Measurements from ENCODE around the gene TMEM91. TPM values are rescaled to one million over a fixed set of nuclear protein-coding genes. Genes with fewer than 3 reads are reported as not detected.

TMEM91 gene
- total RNA-seq, 5 donors from 2014 or later (not counting 1 experiment from before 2014, with no cell fraction given), result 9.9 to 14.7 (median 13.2) TPM

DNA sequence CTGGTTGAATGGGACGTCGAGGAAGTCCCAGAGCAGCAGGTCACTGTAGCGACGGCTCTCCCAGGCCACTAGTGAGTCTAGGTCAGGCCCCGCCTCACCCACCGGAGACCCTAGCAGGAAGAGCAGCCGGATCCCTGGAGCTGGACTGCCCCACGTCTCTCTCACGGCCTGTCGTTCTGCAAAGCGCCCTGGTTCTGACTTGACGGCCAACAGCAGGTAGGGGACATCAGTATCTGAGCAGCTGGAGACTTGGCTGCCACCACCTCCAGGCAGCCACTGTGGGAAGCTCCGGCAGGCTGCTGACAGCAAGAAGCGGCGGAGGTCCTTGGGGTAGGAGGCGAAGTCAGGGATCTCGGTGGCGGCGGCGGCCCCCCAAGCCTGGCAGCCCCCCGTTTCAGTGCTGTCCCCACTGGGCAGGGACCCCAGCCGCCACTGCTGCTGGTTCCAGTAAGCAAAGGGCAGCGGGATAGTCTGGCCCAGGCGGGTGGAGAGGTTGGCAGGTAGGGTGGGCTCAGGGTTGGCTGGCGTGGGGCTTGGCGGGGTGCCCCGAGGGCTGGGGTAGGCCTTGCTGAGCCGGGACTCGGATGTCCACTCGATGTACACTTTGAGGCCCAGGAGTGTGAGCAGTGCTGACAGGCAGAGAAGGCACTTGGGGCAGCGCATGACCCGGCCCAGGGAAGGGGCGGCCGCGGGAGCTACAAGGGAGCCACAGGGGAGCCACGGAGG lies 49.9 kb downstream of the TMEM91 start:
- ChIA-PET CTCF (interaction anchor here in 1 of 2 donors (1.3 kb wide), 1 partner anchor 63 kb away, joined by 7 read pairs; no protein-coding TSS in a partner anchor), POLR2A (no interaction called here)
- peak overlapping the region in 2 of 3 donors; percentile 64 to 96 for H3K4me3 Mint-ChIP-seq
- Histone ChIP-seq H3K4me3 (ENCODE audit: control insufficient read depth in 1 of 2, extremely low read depth in 1 of 2, low read length in 1 of 2) (no peak overlapping the region), H3K27me3 (replicated peaks in 1 of 2; ENCODE audit: control insufficient read depth in 2 of 2, extremely low read depth in 1 of 2, insufficient read depth in 2 of 2, low read length in 1 of 2) (no peaks in the 10 kb centered on the region), H3K36me3 (ENCODE audit: control insufficient read depth in 2 of 2, extremely low read depth in 1 of 2, insufficient read depth in 1 of 2, low read length in 1 of 2) (peaks cover 25 to 36% of the 10 kb centered on the region in 2 donors), H3K4me1 (ENCODE audit: control insufficient read depth in 1 of 2, extremely low read depth in 1 of 2, insufficient read depth in 2 of 2, low read length in 2 of 2) (peaks cover 6 to 40% of the 10 kb centered on the region in 2 experiments), H3K9me3 (no peaks in the 10 kb centered on the region), H3K27ac (ENCODE audit: low read length) (no peak overlapping the region)
- no peaks in the 10 kb centered on the region for H3K27me3 Mint-ChIP-seq
- peak overlapping the region; percentile 55 to 95 for H3K27ac Mint-ChIP-seq
- 94% methylated on average over 33 of the region's 36 CpGs for WGBS (ENCODE audit: insufficient coverage)
- H3K9me3 Mint-ChIP-seq, result no peaks in the 10 kb centered on the region
- H3K4me1 Mint-ChIP-seq, result peaks cover 23 to 35% (median 30%) of the 10 kb centered on the region in 3 donors
- H3K36me3 Mint-ChIP-seq, result peaks cover 16% of the 10 kb centered on the region
- DNase-seq (no peak), ATAC-seq (replicated peaks in 1 of 4) (no peak)

DNA sequence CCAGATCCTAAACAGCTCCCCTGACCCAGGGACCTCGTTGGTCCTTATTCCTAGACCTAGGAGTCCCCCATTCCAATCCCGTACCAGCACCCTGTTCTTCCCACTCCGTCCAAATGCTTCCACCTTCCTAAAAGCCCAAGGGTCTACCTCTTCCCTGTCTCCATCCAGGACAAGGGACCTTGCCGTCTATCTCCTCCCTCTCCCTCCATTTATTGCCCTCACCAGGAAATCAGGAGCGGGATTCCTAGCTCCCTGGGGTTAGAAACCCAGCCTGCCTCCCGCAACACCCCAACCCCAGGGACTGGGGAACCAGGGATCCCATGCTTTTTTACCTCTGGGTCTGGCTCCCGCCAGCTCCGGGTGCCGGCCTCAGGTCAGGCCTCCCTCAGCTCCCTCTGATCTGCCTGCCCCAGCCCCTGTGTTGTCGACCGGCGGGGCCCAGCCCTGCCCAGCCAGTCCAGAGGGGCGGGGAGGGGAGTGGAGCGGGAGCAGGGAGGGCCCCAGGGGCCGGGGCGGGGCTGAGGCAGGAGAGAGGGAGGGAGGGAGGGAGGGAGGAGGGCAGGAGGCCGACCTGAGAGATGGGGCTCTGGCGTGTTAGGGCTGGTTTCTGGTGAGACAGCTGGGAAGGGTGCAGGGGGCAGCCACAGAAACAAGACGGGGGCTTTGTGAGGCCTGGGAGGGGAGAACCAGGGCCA lies 50.8 kb downstream of the TMEM91 start, which contains the start of gene B3GNT8:
TSS of gene B3GNT8 (minus strand) at position 423 of the 695 bp plus-strand sequence. CDS start 596 bp downstream, outside the sequence.
- H3K9me3 ChIP-seq, result no peaks in the 10 kb centered on the region
- 42% methylated on average over 7 of the region's 19 CpGs for WGBS (ENCODE audit: insufficient coverage)
- peaks cover 22 to 39% of the 10 kb centered on the region in 2 donors for H3K36me3 ChIP-seq (ENCODE audit: control insufficient read depth in 2 of 2, extremely low read depth in 1 of 2, insufficient read depth in 1 of 2, low read length in 1 of 2)
- no peaks in the 10 kb centered on the region for H3K27me3 ChIP-seq (replicated peaks in 1 of 2; ENCODE audit: control insufficient read depth in 2 of 2, extremely low read depth in 1 of 2, insufficient read depth in 2 of 2, low read length in 1 of 2)
- peaks cover 16% of the 10 kb centered on the region for H3K36me3 Mint-ChIP-seq
- H3K4me1 ChIP-seq (ENCODE audit: control insufficient read depth in 1 of 2, extremely low read depth in 1 of 2, insufficient read depth in 2 of 2, low read length in 2 of 2), result peaks cover 6 to 42% of the 10 kb centered on the region in 2 experiments
- peak within 1 kb of the TSS; percentile 95 to 96 for H3K27ac Mint-ChIP-seq
- no peaks in the 10 kb centered on the region for H3K9me3 Mint-ChIP-seq
- H3K27ac ChIP-seq (ENCODE audit: low read length), result peak within 1 kb of the TSS; percentile 35
- no peaks in the 10 kb centered on the region for H3K27me3 Mint-ChIP-seq
- peak within 1 kb of the TSS; percentile 78 to 96 (median 84) for H3K4me3 Mint-ChIP-seq
- CTCF ChIA-PET, result interaction anchor here in 1 of 2 donors (0.7 to 2.4 kb wide), 3 partner anchors 13 to 135 kb away, joined by 3 to 7 read pairs (median 7); partner anchors contain the start of gene DMAC2
- H3K4me3 ChIP-seq (ENCODE audit: control insufficient read depth in 1 of 2, extremely low read depth in 1 of 2, low read length in 1 of 2), result peak within 1 kb of the TSS; percentile 36 to 46
- POLR2A ChIA-PET, result no interaction called here
- ATAC-seq (replicated peaks in 1 of 4), result peak; percentile 60 to 68 (median 64)
- H3K4me1 Mint-ChIP-seq, result peaks cover 23 to 35% (median 33%) of the 10 kb centered on the region in 3 donors
- peak in 23 of 35 experiments; percentile 12 to 54 (median 29) for DNase-seq

DNA sequence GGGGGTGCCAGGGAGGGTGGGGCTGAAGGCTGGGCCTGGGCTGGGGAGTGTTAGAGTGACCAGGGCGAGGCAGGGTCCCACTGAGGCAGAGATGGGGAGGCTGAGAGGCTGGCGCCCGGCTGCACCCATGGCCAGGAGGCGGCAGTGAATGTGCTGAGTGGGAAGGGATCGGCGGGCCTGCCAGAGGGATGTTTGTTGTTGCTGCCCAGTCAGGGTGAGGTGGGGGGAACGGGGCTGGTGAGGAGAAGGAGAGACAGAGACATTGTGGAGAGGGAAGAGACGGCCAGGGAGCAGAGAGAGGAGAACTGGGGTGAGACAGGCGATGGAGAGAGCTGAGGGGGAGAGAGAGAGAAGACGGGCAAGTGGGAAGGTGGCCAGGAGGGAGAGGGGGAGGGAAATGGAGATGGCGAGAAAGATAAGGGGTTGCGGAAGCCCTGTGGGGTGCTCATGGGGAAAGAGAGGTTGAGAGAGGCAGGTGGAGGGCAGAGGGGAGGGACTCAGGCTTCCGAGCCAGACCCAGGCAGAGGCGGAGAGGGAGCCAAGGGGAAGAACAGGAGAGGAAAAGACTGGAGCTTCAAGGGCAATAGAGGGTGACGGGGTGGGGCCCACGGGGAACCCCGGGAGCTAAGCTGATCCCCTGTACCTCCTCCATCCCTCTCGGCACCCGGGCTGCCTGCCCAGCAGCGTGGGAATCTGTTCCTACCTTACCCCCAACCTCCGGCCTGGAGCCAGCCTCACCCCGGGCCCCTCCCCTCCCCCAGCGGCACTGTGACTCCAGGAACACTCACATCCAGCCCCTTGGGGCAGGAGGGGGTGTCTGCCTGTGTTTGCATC lies 51.5 kb downstream of the TMEM91 start:
- CTCF ChIA-PET, result interaction anchor here in 1 of 2 donors (0.6 to 2.4 kb wide), 5 partner anchors 12 to 134 kb away, joined by 3 to 7 read pairs (median 3); partner anchors contain the start of genes B9D2 and DMAC2
- H3K9me3 Mint-ChIP-seq, result no peaks in the 10 kb centered on the region
- no peaks in the 10 kb centered on the region for H3K27me3 Mint-ChIP-seq
- Histone ChIP-seq H3K9me3 (no peaks in the 10 kb centered on the region), H3K27ac (ENCODE audit: low read length) (peak overlapping the region; percentile 35), H3K27me3 (replicated peaks in 1 of 2; ENCODE audit: control insufficient read depth in 2 of 2, extremely low read depth in 1 of 2, insufficient read depth in 2 of 2, low read length in 1 of 2) (no peaks in the 10 kb centered on the region), H3K4me3 (ENCODE audit: control insufficient read depth in 1 of 2, extremely low read depth in 1 of 2, low read length in 1 of 2) (peak overlapping the region; percentile 36 to 46), H3K4me1 (ENCODE audit: control insufficient read depth in 1 of 2, extremely low read depth in 1 of 2, insufficient read depth in 2 of 2, low read length in 2 of 2) (peaks cover 6 to 42% of the 10 kb centered on the region in 2 experiments), H3K36me3 (ENCODE audit: control insufficient read depth in 2 of 2, extremely low read depth in 1 of 2, insufficient read depth in 1 of 2, low read length in 1 of 2) (peaks cover 17 to 38% of the 10 kb centered on the region in 2 donors)
- H3K4me1 Mint-ChIP-seq, result peaks cover 23 to 35% (median 33%) of the 10 kb centered on the region in 3 donors
- DNase-seq, result peak in 31 of 35 experiments; percentile 5 to 73 (median 38)
- peak; percentile 53 to 70 (median 68) for ATAC-seq (replicated peaks in 1 of 4)
- POLR2A ChIA-PET, result no interaction called here
- H3K4me3 Mint-ChIP-seq, result peak overlapping the region; percentile 78 to 96 (median 84)
- WGBS (ENCODE audit: insufficient coverage), result 17% methylated on average over 16 of the region's 23 CpGs
- peaks cover 17% of the 10 kb centered on the region for H3K36me3 Mint-ChIP-seq
- H3K27ac Mint-ChIP-seq, result peak overlapping the region; percentile 95 to 96

DNA sequence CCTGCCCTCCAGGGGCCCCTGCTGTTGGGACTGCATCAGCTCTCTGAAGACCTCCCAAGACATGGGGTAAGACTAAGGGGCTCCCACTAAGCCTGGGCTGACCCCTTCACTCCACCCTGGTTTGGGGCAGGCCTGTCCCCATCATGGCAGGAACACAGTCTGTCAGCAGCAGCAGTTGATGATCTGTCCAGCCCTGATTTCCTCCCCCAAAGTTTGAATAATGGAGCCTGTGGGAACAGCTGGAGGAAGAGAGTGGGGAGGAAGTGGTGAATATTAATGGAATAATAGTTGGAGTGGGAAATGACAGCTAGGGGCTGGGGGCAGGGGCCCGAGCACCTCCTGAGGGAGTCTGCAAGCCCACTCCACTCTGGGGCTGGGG lies 52.1 kb downstream of the TMEM91 start:
- peak overlapping the region; percentile 9 to 96 (median 84) for H3K4me3 Mint-ChIP-seq
- no CpG with 5 or more reads among the region's 1 CpG for whole genome bisulfite sequencing (ENCODE audit: insufficient coverage)
- peaks cover 23 to 35% (median 33%) of the 10 kb centered on the region in 3 donors for H3K4me1 Mint-ChIP-seq
- no peak for ATAC-seq (replicated peaks in 1 of 4)
- H3K27ac Mint-ChIP-seq, result peak overlapping the region; percentile 80 to 84
- ChIA-PET CTCF (interaction anchor here in 1 of 2 donors (0.8 to 2.4 kb wide), 2 partner anchors 11 to 64 kb away, joined by 3 to 7 read pairs; partner anchors contain the start of genes B9D2 and DMAC2), POLR2A (interaction anchor here in 1 of 2 donors (0.6 kb wide), 1 partner anchor 10 kb away, joined by 3 read pairs; no protein-coding TSS in a partner anchor)
- no peaks in the 10 kb centered on the region for H3K27me3 Mint-ChIP-seq
- Histone ChIP-seq H3K4me1 (ENCODE audit: control insufficient read depth in 1 of 2, extremely low read depth in 1 of 2, insufficient read depth in 2 of 2, low read length in 2 of 2) (peaks cover 6 to 42% of the 10 kb centered on the region in 2 experiments), H3K27me3 (replicated peaks in 1 of 2; ENCODE audit: control insufficient read depth in 2 of 2, extremely low read depth in 1 of 2, insufficient read depth in 2 of 2, low read length in 1 of 2) (no peaks in the 10 kb centered on the region), H3K4me3 (ENCODE audit: control insufficient read depth in 1 of 2, extremely low read depth in 1 of 2, low read length in 1 of 2) (peak overlapping the region in 1 of 2 donors; percentile 36), H3K36me3 (ENCODE audit: control insufficient read depth in 2 of 2, extremely low read depth in 1 of 2, insufficient read depth in 1 of 2, low read length in 1 of 2) (peaks cover 20 to 40% of the 10 kb centered on the region in 2 donors), H3K9me3 (no peaks in the 10 kb centered on the region), H3K27ac (ENCODE audit: low read length) (peak overlapping the region; percentile 35)
- peaks cover 18% of the 10 kb centered on the region for H3K36me3 Mint-ChIP-seq
- no peak for DNase-seq
- H3K9me3 Mint-ChIP-seq, result no peaks in the 10 kb centered on the region

DNA sequence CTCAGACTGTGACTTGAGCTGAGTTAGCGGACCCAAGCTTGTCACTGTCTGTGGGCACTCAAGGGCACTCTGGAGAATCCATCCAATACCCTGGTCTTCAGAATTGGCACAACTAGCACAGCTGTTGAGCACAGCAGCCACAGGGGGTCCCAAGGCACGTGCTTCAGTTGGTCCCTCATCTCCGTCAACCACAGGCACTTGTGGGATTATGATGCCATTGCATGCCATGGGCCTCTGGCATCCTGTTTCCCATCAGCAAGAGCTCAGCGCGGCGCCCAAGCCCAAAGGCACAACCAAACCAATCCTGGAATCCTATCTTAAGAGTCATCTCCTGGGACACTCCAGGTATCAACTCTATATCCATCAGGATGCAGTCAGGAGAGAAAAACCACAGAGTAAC lies 54.6 kb downstream of the TMEM91 start:
- Mint-ChIP-seq H3K9me3 (no peaks in the 10 kb centered on the region), H3K36me3 (peaks cover 22% of the 10 kb centered on the region), H3K27ac (peak overlapping the region; percentile 22 to 56), H3K4me1 (peaks cover 23 to 29% (median 26%) of the 10 kb centered on the region in 3 donors), H3K27me3 (no peaks in the 10 kb centered on the region), H3K4me3 (no peak overlapping the region)
- DNase-seq (no peak), ATAC-seq (replicated peaks in 1 of 4) (no peak)
- H3K4me3 ChIP-seq (ENCODE audit: control insufficient read depth in 1 of 2, extremely low read depth in 1 of 2, low read length in 1 of 2), result no peak overlapping the region
- WGBS (ENCODE audit: insufficient coverage), result 86% methylated on average over 6 of the region's 6 CpGs
- ChIA-PET POLR2A (interaction anchor here in 1 of 2 donors (0.5 to 0.7 kb wide), 2 partner anchors 10 to 144 kb away, joined by 4 to 8 read pairs; no protein-coding TSS in a partner anchor), CTCF (no interaction called here)
- no peaks in the 10 kb centered on the region for H3K9me3 ChIP-seq
- H3K36me3 ChIP-seq (ENCODE audit: control insufficient read depth in 2 of 2, extremely low read depth in 1 of 2, insufficient read depth in 1 of 2, low read length in 1 of 2), result peaks cover 12 to 29% of the 10 kb centered on the region in 2 donors
- H3K27me3 ChIP-seq (replicated peaks in 1 of 2; ENCODE audit: control insufficient read depth in 2 of 2, extremely low read depth in 1 of 2, insufficient read depth in 2 of 2, low read length in 1 of 2), result no peaks in the 10 kb centered on the region
- peaks cover 6 to 33% of the 10 kb centered on the region in 2 experiments for H3K4me1 ChIP-seq (ENCODE audit: control insufficient read depth in 1 of 2, extremely low read depth in 1 of 2, insufficient read depth in 2 of 2, low read length in 2 of 2)
- no peak overlapping the region for H3K27ac ChIP-seq (ENCODE audit: low read length)
